ENCODE measurements around the gene FZD4.

- TF ChIP-seq GATA2 (IDR thresholded peaks at IDR 0.05; ENCODE audit: low read depth, low read length) (no peak), GATA3 (IDR thresholded peaks at IDR 0.05; ENCODE audit: low read depth, low read length) (no peak)
These were observed 26.8 kb upstream of the FZD4 start for GRCh38 chr11:86981777-86982540.
